Uterus (tissue), 4 donors: ENCODE results near the gene IDUA. TPM values are rescaled to one million over a fixed set of nuclear protein-coding genes. Genes with fewer than 3 reads are reported as not detected.

Source experiments
- DNase-seq, 2 donors: peaks; one replicate each; pipeline ENCODE4 v3.0.0-alpha.2; 2019 to 2020
- H3K27ac ChIP-seq, 2 donors: fragments of 200-600 bp; sonication (generic); 1 replicate in 1 of 2; 2 replicates in 1 of 2; pipeline ENCODE4 v1.5.1; 2016 to 2018
- H3K27me3 ChIP-seq, 2 donors: fragments of 200-600 bp; sonication (generic); one replicate each; pipeline ENCODE4 v1.5.1; 2018 to 2019; ENCODE audit warnings: control low read depth in 1 of 2
- H3K36me3 ChIP-seq, 2 donors: fragments of 200-600 bp; sonication (generic); one replicate each; pipeline ENCODE4 v1.5.1; 2019; ENCODE audit warnings: control low read depth in 1 of 2
- H3K4me1 ChIP-seq, 2 donors: fragments of 200-600 bp; sonication (generic); one replicate each; pipeline ENCODE4 v1.5.1; 2018 to 2019; ENCODE audit warnings: control low read depth in 1 of 2
- H3K4me3 ChIP-seq, 2 donors: fragments of 200-600 bp; sonication (generic); 1 replicate in 1 of 2; 2 replicates in 1 of 2; pipeline ENCODE4 v1.5.1; 2018 to 2019; ENCODE audit warnings: mild to moderate bottlenecking in 1 of 2
- H3K9me3 ChIP-seq, 2 donors: fragments of 200-600 bp; sonication (generic); one replicate each; pipeline ENCODE4 v1.5.1; 2019; ENCODE audit warnings: control low read depth in 1 of 2
- POLR2A ChIP-seq, 2 donors: fragments of 450-650 bp; IDR thresholded peaks; one replicate each; pipeline ENCODE4 v1.6.1; 2016; ENCODE audit warnings: antibody characterized with exemption in 2 of 2, mild to moderate bottlenecking in 1 of 2, moderate library complexity in 1 of 2
- intact Hi-C: fragments of 100-400 bp; cut with DNase I; formaldehyde crosslinking; loops from one replicate; pipeline ENCODE4 v1.15.1; 2023; ENCODE audit warnings: low total_unique reads
- total RNA-seq, 4 donors: library from RNA; depleted of rRNA in 3 of 4; stranded (reverse); fragments of >200 nt in 3 of 4; gene quantifications; one replicate each; pipeline versions ENCODE4 v1.1.0 to v1.2.4, GENCODE V29; 2014 to 2023
- TF ChIP-seq, protein P1 (sequence below), 4 experiments: fragments of 200-600 bp in 2 of 4; fragments of 450-650 bp in 2 of 4; sonication (generic) in 2 of 4; IDR thresholded peaks; one replicate each; pipeline ENCODE4 v1.5.1; 2016 to 2019; ENCODE audit warnings: antibody characterized with exemption in 4 of 4, mild to moderate bottlenecking in 2 of 4, moderate library complexity in 1 of 4
- donor health status: DM: yes; HTN: yes; CAD: no.

The IDUA gene
- total RNA-seq, 4 donors from 2014 or later, result 2.8 to 45.8 (median 9.9) TPM

DNA sequence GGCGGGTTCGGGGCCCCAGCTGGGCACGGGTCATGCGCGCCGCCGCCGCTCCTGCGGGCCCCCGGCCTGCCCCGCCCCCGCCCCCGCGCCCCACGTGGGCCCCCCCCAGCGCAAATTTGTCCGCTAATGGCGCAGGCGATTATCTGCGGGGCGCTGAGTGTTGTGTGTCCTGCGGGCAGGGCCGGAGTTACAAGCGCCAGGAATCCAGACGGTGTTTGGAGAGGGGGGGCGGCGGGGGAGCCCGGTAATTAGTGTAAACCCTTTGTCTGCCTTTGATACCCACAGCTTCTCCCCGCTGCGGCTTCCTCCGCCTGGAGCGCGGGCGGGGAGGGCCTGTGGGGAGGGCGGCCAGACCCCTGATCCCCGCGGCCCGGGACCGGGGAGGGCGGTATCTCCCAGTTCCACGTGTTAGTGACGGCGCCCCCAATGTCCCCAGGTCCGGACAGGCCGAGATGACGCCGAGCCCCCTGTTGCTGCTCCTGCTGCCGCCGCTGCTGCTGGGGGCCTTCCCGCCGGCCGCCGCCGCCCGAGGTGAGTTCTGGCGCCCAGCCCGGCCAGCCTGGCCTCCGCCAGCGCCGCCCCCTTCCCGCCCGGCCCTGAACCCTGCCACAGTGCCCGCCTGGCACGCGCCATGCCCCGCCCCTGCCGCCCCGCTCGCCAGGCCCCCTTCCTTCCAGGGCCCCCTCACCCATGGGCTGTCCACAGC is 25.3 kb downstream of the IDUA start:
- intact Hi-C loops, result no loop called here
- no peaks in the 10 kb centered on the region for H3K36me3 ChIP-seq
- DNase-seq, result peak; percentile 46 to 53
- H3K27me3 ChIP-seq, result no peaks in the 10 kb centered on the region
- peaks cover 0 to 21% of the 10 kb centered on the region in 2 donors for H3K4me1 ChIP-seq
- H3K4me3 ChIP-seq, result peak overlapping the region; percentile 44 to 52
- H3K9me3 ChIP-seq, result no peaks in the 10 kb centered on the region
- H3K27ac ChIP-seq, result no peak overlapping the region
- TF ChIP-seq, protein P1, sequence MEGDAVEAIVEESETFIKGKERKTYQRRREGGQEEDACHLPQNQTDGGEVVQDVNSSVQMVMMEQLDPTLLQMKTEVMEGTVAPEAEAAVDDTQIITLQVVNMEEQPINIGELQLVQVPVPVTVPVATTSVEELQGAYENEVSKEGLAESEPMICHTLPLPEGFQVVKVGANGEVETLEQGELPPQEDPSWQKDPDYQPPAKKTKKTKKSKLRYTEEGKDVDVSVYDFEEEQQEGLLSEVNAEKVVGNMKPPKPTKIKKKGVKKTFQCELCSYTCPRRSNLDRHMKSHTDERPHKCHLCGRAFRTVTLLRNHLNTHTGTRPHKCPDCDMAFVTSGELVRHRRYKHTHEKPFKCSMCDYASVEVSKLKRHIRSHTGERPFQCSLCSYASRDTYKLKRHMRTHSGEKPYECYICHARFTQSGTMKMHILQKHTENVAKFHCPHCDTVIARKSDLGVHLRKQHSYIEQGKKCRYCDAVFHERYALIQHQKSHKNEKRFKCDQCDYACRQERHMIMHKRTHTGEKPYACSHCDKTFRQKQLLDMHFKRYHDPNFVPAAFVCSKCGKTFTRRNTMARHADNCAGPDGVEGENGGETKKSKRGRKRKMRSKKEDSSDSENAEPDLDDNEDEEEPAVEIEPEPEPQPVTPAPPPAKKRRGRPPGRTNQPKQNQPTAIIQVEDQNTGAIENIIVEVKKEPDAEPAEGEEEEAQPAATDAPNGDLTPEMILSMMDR (IDR thresholded peaks at IDR 0.05), result no peak
- TF ChIP-seq POLR2A (IDR thresholded peaks at IDR 0.05), result no peak

DNA sequence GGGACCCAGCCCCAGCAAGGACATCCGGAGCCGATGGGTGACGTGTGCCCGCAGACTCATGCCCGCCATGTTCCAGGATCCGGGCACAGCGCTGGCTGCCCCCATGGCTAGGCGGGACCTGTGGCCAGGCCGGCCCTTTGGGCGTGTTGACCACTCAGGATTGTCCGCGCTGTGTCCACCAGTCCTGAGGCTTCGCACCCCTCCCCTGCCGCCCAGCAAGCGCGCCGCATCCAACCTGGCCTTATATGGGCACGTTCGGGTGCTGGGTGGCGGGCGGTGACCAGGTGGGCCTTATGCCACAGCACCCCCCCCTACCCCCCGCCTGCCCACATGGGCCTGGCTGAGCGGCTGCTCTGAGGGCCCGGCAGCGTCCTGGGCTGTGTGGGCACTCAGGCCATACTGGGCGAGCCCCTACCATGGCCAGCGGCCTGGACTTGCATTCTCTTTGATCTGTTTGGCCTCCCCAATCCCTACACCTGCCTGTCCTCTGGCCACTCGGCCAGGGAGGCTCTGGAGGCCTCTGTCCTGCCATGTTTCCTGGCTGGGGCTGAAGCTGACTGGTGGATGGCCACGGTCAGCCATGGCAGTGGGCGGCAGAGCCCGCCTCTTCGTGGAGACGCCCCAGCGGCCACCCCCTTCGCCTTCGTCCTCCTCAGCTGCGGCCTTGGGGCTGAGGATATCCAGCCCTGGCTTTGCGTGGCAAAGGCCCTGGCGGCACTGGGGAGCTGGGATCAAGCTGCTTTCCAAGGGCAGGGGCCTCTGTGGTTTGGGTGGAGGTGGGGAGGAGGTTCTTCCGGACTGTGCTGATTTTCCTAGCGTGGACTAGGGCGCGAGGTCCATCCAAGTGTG is 26.6 kb downstream of the IDUA start:
- H3K36me3 ChIP-seq, result no peaks in the 10 kb centered on the region
- intact Hi-C loops, result no loop called here
- no peaks in the 10 kb centered on the region for H3K9me3 ChIP-seq
- DNase-seq, result no peak
- H3K27me3 ChIP-seq, result no peaks in the 10 kb centered on the region
- H3K4me1 ChIP-seq, result peaks cover 0 to 21% of the 10 kb centered on the region in 2 donors
- H3K27ac ChIP-seq, result no peak overlapping the region
- TF ChIP-seq POLR2A (IDR thresholded peaks at IDR 0.05), result no peak
- TF ChIP-seq, protein P1 (IDR thresholded peaks at IDR 0.05), result no peak
- no peak overlapping the region for H3K4me3 ChIP-seq

DNA sequence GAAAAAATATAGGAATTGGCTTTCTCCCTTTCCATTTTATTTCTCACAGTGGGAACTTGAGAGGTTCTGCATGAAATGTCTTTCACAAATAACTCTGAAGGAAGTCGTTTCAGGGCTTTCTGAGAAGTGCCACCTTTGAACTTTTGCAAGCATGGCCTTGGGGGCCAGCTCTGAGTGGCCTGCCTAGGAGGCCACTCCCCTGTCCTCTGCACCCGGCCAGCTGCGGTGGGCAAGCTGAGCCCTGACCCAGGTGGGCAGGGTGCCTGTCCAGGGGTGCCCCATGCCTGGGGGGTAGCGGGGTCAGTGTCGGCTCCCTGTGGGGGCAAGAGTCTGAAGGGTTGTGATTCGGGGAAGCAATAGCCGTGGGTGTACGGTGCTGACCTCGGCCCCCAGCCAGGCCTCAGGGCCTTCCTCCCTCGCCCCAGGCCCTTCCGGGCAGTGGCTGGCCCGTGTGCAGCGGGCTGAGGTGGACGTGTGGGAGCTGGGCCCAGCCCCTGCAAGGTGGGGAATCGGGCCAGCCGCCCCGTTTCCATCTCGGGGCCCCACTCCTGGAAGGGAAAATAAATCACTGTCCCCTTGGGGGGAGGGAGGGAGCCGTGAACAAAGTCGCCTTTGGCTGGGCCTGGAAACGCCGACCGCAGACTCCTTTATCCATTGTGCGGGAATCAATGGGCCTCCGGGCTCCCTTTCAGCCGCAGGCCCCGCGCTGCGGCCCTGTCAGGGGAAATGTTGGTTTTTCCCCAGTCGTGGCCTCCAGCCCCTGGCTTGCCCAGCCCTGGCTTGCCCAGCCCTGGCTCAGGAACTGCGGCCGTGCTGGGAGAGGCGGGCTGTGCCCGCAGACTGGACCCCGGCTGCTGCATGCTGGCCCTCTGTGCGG is 27.7 kb downstream of the IDUA start:
- Histone ChIP-seq H3K27me3 (no peaks in the 10 kb centered on the region), H3K36me3 (no peaks in the 10 kb centered on the region), H3K4me3 (no peak overlapping the region), H3K4me1 (peaks cover 0 to 14% of the 10 kb centered on the region in 2 donors), H3K9me3 (no peaks in the 10 kb centered on the region), H3K27ac (no peak overlapping the region)
- DNase-seq, result no peak
- intact Hi-C loops, result no loop called here
- TF ChIP-seq POLR2A (IDR thresholded peaks at IDR 0.05), result no peak
- TF ChIP-seq, protein P1 (IDR thresholded peaks at IDR 0.05), result no peak

DNA sequence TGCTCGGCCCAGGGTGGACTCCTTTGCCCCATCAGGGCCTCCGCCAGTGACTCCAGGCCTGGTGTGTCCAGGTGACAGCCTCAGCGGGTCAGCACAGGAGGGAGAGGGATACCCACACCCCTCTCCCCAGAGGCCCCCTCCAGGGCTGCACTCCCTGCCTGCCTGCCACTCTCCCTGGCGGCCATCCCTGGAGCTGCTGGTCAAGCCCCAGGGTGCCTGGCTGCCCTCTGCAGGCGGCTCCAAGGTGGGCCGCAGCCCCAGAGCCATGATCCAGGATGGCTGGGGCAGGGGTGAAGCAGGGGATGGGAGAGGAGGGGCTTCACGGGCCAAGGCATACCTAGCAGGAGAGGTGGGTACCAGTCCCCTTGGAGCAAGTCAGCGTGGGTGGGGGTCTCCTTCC is 28.3 kb downstream of the IDUA start:
- H3K4me1 ChIP-seq, result peaks cover 0 to 14% of the 10 kb centered on the region in 2 donors
- no peak overlapping the region for H3K4me3 ChIP-seq
- no peaks in the 10 kb centered on the region for H3K36me3 ChIP-seq
- DNase-seq, result no peak
- TF ChIP-seq, protein P1 (IDR thresholded peaks at IDR 0.05), result no peak
- no peak for TF ChIP-seq POLR2A (IDR thresholded peaks at IDR 0.05)
- intact Hi-C loops, result no loop called here
- no peaks in the 10 kb centered on the region for H3K27me3 ChIP-seq
- no peaks in the 10 kb centered on the region for H3K9me3 ChIP-seq
- no peak overlapping the region for H3K27ac ChIP-seq
